ENCODE data around the gene BHLHE23. TPM values are rescaled to one million over a fixed set of nuclear protein-coding genes. Genes with fewer than 3 reads are reported as not detected.

The BHLHE23 gene
- total RNA-seq, 1 experiment from 2014 or later = not detected

DNA sequence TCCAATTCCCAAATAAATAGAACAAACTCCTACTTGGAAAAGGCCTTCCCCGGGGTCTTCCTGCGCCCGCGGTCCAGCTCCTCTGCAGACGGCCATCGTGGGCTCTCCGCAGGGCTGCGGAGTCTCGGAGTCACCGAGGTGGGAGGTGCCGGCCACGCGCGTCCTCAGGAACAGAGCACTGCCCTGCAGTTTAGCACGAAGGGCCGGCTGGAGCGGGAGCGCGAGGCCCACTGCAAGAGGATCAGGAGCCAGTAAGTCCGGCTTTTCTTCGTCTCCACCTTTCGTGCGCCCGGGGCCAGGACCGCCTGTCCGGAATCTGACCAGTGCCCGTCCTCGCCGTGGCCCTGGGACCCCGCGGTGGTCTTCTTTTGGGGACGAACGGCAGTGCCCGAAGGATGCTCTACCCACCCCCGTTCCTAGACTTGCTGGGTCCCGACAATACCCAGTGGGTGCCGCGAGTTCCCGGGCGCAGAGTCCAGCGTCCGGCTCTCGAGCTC is 1.4 kb downstream of the BHLHE23 start:
- Histone ChIP-seq H3K27ac (no peak overlapping the region), H3K4me3 (no peak overlapping the region), H2AFZ (no peak overlapping the region), H3K9me2 (ENCODE audit: insufficient read depth) (no peaks in the 10 kb centered on the region), H3K4me1 (replicated peaks; ENCODE audit: insufficient read depth) (no peaks in the 10 kb centered on the region), H4K20me1 (ENCODE audit: insufficient read depth) (no peaks in the 10 kb centered on the region), H3F3A (ENCODE audit: insufficient read depth, low read depth) (no peaks in the 10 kb centered on the region), H3K79me2 (ENCODE audit: low read depth) (no peaks in the 10 kb centered on the region), H3K4me2 (no peak overlapping the region), H3K36me3 (ENCODE audit: low read depth) (no peaks in the 10 kb centered on the region), H3K27me3 (ENCODE audit: insufficient read depth, low read depth) (peaks cover 37% of the 10 kb centered on the region), H3K9me3 (ENCODE audit: insufficient read depth, low read depth) (no peaks in the 10 kb centered on the region; the same call in 1 of the 2 replicates)
- intact Hi-C loops (cut with micrococcal nuclease; ENCODE audit: unreplicated experiment) = no loop called here
- no peak for DNase-seq
- ChIA-PET CTCF (no interaction called here), POLR2A (ENCODE audit: unreplicated experiment) (no interaction called here)
- no TSS peak for BruUV-seq (replicated peaks)
- TF ChIP-seq, protein P1, sequence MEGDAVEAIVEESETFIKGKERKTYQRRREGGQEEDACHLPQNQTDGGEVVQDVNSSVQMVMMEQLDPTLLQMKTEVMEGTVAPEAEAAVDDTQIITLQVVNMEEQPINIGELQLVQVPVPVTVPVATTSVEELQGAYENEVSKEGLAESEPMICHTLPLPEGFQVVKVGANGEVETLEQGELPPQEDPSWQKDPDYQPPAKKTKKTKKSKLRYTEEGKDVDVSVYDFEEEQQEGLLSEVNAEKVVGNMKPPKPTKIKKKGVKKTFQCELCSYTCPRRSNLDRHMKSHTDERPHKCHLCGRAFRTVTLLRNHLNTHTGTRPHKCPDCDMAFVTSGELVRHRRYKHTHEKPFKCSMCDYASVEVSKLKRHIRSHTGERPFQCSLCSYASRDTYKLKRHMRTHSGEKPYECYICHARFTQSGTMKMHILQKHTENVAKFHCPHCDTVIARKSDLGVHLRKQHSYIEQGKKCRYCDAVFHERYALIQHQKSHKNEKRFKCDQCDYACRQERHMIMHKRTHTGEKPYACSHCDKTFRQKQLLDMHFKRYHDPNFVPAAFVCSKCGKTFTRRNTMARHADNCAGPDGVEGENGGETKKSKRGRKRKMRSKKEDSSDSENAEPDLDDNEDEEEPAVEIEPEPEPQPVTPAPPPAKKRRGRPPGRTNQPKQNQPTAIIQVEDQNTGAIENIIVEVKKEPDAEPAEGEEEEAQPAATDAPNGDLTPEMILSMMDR (conservative IDR thresholded peaks at IDR 0.05) = no peak
- TF ChIP-seq EZH2 (IDR thresholded peaks at IDR 0.05; ENCODE audit: low read depth) = no peak

DNA sequence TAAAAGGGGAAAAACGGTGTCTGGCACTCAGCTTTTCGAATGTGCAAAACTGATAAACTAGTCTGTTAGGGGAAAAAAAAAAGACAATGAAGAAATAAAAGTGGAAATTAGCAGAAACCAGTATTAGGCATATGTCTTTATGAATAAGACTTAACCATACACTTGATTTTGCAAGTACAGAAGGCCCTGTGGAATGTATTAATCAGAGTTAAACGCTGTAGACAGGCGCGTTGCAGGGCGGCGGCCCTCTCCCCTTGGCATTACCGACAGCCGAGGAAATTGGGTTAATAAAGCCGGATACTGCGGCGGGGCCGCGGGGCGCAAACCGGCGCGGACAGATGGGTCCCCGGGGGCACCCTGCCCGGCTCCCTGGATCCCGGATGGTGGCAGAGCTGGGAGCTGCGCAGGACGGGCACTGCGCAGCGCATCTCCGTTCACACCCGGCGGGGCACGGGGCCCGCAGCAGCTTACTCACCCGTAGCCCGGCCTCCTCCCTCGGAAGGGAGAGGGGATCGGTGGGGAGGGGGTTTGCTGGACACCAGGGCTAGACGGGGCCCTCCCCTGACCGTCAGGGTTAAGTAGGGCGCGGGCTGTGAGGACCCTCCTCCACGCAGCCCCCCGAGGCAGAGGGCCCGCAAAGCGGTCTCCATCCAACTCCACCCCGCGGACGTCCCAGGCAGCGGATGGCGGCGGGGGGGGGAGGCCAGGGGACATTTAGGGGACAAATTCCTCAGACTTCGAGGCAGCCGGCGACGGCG is 2.0 kb downstream of the BHLHE23 start:
- intact Hi-C loops (cut with micrococcal nuclease; ENCODE audit: unreplicated experiment) = no loop called here
- no peaks in the 10 kb centered on the region for H4K20me1 ChIP-seq (ENCODE audit: insufficient read depth)
- H3K27ac ChIP-seq = no peak overlapping the region
- no peaks in the 10 kb centered on the region for H3F3A ChIP-seq (ENCODE audit: insufficient read depth, low read depth)
- BruUV-seq (replicated peaks) = no TSS peak
- ChIA-PET CTCF (interaction anchor here (0.6 kb wide), 1 partner anchor 295 kb away, joined by 4 read pairs; no protein-coding TSS in a partner anchor), POLR2A (ENCODE audit: unreplicated experiment) (interaction anchor here (0.6 kb wide), 1 partner anchor 66 kb away, joined by 3 read pairs; no protein-coding TSS in a partner anchor)
- no peaks in the 10 kb centered on the region for H3K79me2 ChIP-seq (ENCODE audit: low read depth)
- no peaks in the 10 kb centered on the region for H3K36me3 ChIP-seq (ENCODE audit: low read depth)
- H3K9me2 ChIP-seq (ENCODE audit: insufficient read depth) = no peaks in the 10 kb centered on the region
- no peak overlapping the region for H3K4me3 ChIP-seq
- H3K4me2 ChIP-seq = no peak overlapping the region
- H3K27me3 ChIP-seq (ENCODE audit: insufficient read depth, low read depth) = peaks cover 37% of the 10 kb centered on the region
- no peak for TF ChIP-seq EZH2 (IDR thresholded peaks at IDR 0.05; ENCODE audit: low read depth)
- TF ChIP-seq, protein P1 (conservative IDR thresholded peaks at IDR 0.05) = no peak
- H2AFZ ChIP-seq = no peak overlapping the region
- H3K4me1 ChIP-seq (replicated peaks; ENCODE audit: insufficient read depth) = no peaks in the 10 kb centered on the region
- H3K9me3 ChIP-seq (ENCODE audit: insufficient read depth, low read depth) = no peaks in the 10 kb centered on the region; the same call in 1 of the 2 replicates
- DNase-seq = no peak

DNA sequence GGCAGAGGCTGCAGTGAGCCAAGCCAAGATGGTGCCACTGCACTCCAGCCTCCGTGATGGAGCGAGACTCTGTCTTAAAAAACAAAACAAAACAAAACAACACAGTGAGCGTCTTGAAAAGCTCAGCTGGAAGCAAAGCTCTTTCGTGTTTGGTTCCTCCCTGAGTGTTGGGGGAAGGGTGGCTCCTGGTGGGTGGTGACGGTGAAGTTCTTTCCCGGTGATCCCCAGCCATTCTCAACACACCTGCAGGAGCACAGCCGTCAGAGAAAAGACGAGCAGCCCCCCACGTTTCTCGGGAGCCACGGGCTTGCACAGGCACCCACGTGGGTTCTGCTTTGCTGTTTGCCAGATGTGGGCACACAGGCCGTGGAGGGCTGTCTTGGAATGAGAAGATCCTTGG is 3.2 kb downstream of the BHLHE23 start:
- no peaks in the 10 kb centered on the region for H3F3A ChIP-seq (ENCODE audit: insufficient read depth, low read depth)
- H3K4me2 ChIP-seq = no peak overlapping the region
- H3K9me2 ChIP-seq (ENCODE audit: insufficient read depth) = no peaks in the 10 kb centered on the region
- ChIA-PET POLR2A (ENCODE audit: unreplicated experiment) (no interaction called here), CTCF (no interaction called here)
- BruUV-seq (replicated peaks) = no TSS peak
- no peak overlapping the region for H2AFZ ChIP-seq
- no peaks in the 10 kb centered on the region; the same call in 1 of the 2 replicates for H3K9me3 ChIP-seq (ENCODE audit: insufficient read depth, low read depth)
- peaks cover 43% of the 10 kb centered on the region for H3K27me3 ChIP-seq (ENCODE audit: insufficient read depth, low read depth)
- H3K4me3 ChIP-seq = no peak overlapping the region
- H3K27ac ChIP-seq = no peak overlapping the region
- H3K36me3 ChIP-seq (ENCODE audit: low read depth) = no peaks in the 10 kb centered on the region
- H3K79me2 ChIP-seq (ENCODE audit: low read depth) = no peaks in the 10 kb centered on the region
- TF ChIP-seq, protein P1 (conservative IDR thresholded peaks at IDR 0.05) = no peak
- TF ChIP-seq EZH2 (IDR thresholded peaks at IDR 0.05; ENCODE audit: low read depth) = no peak
- no peaks in the 10 kb centered on the region for H4K20me1 ChIP-seq (ENCODE audit: insufficient read depth)
- intact Hi-C loops (cut with micrococcal nuclease; ENCODE audit: unreplicated experiment) = no loop called here
- H3K4me1 ChIP-seq (replicated peaks; ENCODE audit: insufficient read depth) = no peaks in the 10 kb centered on the region
- DNase-seq = no peak

Data from PC-9 (cell line).